HG03558 (cell line): ENCODE results near the gene FLAD1.
"Not testable (repeated sequence)": the region's sequence is repeated elsewhere in the genome, so short reads cannot be mapped to it uniquely, and the experiment has no call there.

ENCODE experiments used
- ATAC-seq: cut with Tn5 transposase; IDR thresholded peaks from one replicate; pipeline ENCODE4 v1.9.1; 2021; ENCODE audit warnings: moderate number of reproducible peaks; ENCODE audit not compliant: unreplicated experiment; ENCODE audit errors: extremely low read depth

Gene FLAD1

DNA sequence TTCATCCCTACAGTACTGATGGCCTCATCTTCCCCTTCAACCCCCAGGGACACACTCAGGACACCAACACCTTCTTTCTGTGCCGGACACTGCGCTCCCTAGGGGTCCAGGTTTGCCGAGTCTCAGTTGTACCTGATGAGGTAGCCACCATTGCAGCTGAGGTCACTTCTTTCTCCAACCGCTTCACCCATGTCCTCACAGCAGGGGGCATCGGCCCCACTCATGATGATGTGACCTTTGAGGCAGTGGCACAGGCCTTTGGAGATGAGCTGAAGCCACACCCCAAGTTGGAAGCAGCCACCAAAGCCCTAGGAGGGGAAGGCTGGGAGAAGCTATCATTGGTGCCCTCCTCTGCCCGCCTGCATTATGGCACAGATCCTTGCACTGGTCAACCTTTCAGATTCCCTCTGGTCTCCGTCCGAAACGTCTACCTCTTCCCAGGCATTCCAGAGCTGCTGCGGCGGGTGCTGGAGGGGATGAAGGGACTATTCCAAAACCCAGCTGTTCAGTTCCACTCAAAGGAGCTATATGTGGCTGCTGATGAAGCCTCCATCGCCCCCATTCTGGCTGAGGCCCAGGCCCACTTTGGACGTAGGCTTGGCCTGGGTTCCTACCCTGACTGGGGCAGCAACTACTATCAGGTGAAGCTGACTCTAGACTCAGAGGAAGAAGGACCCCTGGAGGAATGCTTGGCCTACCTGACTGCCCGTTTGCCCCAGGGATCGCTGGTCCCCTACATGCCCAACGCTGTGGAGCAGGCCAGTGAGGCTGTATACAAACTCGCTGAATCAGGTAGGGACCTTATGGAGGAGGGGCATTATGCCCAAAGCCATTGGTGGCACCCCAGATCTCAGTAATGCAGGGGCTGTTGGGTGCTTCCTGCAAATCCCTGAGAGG lies 5.2 kb downstream of the FLAD1 start:
- ATAC-seq, result no peak

DNA sequence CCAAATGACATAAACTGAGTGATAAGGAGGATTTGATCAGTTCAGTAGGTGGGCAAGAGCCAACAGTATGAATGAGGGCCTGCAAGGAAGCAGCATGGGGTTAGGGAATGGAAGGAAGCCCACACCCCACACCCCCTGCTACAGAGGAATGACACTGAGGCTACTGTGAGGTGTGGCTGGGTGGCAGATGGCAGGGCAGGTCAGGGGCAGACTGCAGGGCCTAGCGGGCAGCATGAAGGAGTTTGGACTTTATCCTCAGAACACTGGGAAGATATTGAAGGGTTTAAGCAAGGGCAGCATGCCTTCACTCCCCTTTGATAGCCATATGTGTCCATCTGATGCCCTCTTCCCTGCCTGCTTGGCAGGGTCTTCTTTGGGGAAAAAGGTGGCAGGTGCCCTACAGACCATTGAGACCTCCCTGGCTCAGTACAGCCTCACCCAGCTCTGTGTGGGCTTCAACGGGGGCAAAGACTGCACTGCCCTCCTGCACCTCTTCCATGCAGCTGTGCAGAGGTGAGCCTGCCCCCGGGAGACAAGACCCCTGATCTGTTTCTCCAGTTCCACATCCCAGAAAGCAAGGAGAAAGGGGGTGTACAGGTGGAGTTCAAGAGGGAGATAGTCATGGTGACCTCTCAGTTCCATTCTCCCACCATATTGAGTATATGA lies 6.2 kb downstream of the FLAD1 start:
- no peak for ATAC-seq

DNA sequence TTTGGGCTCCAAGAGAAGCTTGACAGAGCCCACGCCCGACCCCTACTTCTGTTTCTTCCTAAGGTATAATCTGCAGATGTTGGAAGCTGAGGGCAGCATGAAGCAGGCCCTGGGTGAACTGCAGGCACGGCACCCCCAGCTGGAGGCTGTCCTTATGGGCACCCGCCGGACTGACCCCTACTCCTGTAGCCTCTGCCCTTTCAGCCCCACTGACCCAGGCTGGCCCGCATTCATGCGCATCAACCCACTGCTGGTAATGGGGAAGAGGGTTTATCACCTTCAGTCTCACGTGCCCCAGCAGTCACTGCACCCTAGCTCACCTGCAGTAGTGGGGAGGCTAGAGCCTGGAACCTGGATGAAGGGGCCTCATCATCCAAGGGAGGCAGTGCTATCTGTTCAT lies 7.1 kb downstream of the FLAD1 start:
- no peak for ATAC-seq

DNA sequence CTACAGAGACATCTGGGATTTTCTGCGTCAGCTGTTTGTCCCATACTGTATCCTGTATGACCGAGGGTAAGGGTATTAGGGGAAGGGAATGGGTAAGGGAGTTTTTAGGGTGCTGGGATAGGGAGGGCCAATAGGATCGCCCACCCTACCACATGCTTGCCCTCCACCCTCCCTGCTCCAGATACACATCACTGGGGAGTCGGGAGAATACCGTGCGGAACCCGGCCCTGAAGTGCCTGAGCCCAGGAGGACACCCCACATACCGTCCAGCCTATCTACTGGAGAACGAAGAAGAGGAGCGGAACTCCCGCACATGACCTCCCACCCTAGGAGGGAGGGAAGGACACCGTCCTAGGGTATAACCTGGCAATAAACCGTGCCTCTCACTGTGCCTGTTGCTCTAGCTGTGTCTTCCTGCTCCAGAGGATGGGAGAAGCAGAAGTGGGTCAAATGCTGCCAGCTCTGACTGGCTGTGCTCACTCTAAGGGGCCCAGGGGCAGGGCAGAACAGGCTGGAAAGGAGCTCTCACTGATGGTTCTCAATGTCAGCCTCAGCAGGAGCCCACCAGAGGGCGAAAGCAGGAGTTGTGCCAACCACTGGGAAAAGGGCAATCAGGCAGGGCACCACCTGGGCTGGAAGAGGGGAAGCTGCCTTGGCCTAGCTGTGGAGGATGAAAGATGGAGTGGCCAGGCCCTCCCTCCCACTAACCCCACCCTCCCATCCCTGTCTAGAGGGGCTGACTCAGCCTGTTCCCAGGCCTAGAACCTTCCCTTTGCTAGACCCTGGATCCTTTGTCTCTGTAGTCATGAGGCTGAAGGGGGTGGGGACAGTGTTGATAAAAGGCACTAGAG lies 9.8 kb downstream of the FLAD1 start:
- no peak for ATAC-seq

DNA sequence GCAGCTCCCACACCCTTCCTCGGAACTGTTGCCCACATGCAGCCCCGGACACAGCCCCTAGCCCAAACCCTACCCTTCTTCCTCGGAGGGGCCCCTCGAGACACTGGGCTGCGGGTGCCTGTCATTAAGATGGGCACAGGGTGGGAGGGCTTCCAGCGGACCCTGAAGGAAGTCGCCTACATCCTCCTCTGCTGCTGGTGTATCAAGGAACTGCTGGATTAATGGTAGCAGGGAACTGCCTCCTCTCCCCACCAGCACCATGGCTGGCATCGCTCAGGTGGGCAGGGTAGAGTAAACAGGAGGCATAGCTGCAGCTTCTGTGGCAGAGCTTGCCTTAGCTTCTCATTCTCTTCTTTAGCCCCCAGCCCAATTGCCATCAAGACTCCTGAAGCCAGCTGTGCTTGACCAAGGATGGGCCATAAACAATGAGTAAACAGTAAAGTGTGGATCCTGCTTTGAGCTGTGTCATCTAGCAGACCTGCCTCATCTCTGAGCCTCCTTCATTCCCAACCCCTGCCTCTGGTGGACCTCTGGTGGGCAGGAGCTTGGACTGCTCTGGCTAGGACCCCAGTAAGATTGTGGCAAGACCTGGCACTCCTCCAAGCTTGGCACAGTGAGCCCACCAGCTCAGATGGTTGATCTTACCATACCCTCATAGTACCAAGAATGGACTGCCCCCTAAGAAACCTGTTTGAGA lies 10.6 kb downstream of the FLAD1 start, which contains the start of gene LENEP:
LENEP (plus strand) TSS at position 15 of the 697 bp plus-strand sequence; CDS start at position 37, 22 bp downstream.
- ATAC-seq, result no peak

DNA sequence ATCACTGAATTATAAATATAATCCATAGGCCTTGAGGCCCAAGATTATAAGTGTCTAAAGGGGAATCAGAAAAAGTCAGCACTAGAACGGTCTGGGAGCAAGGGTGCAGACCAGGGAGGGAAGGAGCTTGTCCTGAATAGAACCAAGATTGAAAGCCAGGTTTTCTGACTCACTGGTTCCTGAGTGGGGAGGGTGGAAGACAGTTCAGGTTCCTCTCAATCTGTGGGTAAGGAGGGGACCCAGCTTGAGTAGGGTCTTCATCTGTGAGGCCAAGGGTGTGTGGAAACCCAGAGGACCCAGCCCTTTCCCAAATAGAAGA lies 11.1 kb downstream of the FLAD1 start:
- no peak for ATAC-seq

DNA sequence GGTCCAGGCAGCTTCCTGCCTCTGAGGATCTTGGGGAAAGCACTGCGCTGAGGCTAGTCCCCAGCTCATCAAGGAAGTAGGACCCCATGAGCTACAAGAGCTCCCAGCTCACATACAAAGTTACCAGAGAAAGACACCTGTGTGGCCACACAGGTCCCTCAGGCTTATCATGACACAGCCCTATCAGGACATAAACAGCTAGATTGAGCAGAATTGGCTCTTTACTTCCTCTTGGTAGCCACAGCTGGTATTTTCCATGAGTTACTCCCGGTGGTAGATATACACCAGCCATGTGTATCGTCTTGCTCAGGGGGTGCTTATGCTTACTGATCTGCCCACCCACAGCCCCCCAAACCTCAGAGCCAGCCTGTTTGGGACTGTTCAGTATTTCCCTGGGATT lies 11.4 kb downstream of the FLAD1 start:
- ATAC-seq, result no peak

DNA sequence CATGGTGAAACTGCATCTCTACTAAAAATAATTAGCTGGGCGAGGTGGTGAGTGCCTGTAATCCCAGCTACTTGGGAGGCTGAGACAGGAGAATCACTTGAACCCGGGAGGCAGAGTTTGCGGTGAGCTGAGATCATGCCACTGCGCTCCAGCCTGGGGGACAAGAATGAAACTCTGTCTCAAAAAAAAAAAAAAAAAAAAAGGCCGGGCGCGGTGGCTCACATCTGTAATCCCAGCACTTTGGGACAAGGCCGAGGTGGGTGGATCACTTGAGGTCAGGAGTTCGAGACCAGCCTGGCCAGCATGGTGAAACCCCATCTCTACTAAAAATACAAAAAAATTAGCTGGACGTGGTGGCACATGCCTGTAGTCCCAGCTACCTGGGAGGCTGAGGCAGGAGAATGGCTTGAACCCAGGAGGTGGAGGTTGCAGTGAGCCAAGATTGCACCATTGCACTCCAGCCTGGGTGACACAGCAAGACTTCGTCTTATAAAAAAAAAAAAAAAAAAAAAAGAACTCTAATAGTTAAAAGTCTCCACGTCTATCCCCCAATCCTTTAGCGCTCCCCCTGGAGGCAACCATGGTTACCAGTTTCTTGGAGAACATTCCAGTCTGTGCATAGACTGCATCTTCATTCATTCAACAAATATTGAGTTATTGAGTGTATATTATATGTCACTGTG lies 12.3 kb downstream of the FLAD1 start:
- ATAC-seq, result not testable (repeated sequence)

DNA sequence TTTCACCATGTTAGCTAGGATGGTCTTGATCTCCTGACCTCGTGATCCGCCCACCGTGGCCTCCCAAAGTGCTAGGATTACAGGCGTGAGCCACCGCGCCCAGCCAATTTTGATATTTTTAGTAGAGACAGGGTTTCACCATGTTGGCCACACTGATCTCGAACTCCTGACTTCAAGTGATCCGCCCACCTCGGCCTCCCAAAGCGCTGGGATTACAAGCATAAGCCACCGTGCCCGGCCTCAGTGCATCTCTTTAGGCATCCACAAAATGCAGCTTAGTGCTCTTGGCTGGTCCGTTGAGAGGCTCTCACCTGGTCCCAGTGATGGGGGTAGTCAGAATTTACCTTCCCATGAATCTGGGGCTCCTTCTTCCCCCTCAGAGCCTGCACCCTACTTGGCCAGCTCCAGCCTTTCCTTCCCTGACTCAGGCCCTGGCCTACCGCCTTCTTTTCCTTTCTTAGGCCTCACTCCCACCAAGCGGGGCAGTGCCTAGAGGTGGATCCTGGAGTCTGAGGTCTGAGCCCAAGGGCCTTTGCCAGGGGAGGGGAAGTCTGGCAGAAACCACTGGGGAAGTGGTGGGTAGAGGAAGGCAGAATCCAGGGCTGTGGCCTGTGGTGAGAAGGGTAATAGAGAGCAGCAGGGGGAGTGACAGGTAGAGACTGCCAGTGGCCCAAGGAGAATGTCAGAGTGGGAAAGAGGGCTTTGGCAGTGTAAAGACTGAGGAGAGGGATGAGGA lies 14.0 kb downstream of the FLAD1 start:
- no peak for ATAC-seq

DNA sequence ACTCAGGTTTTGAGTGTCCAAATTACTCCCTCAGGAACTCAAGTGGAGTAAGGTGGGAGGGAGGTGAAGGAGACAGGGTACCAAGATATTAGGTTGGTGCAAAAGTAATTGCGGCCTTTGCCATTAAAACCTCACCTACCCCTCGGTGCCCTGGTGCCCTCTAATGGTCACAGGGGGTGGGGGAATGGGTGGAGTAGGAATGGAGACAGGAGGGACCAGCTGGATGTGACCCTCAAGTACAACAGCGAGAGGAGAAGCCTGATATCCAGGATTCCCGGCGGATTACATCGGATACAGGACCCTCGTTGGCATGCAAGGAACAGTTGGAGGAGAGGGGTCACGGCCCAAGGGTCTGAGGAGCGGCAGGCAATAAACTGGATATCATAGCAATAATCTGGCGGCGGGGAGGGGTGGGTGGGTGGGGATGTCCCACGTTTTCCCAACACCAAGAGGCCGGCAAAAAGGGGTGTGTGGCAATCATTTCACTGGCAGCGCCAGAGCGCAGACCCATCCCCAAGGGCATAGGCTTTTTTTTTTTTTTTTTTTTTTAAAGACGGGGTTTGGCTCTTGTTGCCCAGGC lies 15.1 kb downstream of the FLAD1 start:
- ATAC-seq, result no peak

DNA sequence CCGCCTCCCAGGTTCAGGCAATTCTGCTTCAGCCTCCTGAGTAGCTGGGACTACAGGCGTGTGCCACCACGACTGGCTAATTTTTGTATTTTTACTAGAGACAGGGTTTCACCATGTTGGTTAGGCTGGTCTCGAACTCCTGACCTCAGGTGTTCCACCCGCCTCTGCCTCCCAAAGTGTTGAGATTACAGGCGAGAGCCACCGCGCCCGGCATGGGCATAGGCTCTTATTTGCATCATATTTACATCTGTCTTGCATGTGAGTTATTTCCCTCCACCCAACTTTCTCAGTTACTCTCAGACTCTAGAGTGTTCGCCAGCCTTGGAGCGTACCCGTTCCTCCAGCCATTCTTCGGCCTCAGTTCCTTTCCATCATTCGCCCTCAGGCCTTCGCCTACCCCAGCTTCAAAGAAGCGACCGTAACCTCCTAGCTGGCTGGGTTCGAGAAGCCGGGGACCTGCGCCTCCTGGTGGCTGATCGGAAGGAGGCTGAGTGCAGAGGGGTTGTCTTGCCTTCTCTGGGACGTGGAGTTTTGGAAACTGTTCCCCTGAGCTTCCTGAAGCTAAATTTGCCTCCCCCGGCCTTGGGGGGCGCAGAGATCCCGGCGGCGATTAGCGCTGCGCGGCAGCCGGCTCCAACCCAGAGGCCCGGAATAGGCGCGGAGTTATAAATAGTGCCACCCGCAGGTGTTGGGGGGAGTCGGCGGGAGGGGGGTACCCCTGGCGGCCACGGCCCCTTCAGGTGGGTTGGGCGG lies 15.8 kb downstream of the FLAD1 start:
- no peak for ATAC-seq

DNA sequence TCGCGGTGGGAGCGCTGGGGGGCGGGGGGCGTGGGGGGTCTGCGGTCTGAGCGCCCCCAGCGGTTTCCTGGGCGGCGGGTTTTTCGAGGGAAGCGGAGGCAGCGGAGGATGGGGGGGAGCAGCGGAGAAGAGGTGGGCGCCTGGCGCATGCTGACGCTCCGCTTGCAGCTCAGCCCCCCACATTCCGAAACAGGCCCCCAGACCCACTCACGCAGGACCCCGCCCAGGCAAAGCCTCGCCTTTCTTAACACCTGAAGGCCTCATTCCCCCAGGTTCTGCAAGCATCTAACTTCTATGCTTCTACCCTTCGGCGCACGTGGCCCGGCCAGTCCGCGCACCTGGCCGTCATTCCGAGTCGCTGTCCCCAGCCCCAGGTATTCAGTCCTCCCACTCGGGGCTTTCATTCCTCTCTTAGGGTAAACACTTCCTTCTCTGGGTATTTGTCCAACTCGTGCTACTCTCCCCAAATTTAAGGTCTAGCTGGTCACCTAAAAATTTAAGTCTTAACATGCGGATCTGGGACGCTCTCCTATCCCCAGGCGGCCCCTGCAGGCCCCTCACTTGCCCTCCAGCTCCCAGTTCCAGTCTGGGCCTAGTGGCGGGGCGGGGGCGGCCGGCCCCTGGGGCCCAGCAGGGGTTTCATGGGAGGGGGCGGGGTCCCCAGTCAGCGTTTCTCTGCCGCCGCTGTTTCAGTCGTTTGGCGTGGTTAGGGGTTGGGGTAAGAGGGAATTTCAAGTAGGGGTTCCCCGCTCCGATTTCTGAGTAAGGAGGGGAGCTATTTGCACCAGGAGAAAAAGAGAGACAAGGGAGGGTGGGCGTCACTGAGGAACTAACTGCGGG lies 16.6 kb downstream of the FLAD1 start:
- no peak for ATAC-seq

DNA sequence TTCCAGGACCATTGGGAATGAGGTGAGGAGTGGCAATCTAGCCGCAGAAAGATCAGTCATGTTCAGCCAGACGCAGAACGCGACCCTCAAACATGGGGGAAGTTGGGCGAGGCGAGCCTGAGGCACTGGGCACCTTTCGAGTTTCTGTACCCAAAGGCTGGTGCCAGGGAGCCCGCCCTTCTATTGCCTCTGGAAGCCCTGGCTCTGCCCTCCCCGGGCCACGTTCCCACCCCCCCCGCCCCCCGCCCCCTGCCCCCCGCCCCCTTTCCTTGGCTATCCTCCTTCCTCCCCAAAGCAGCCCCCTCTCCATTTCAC lies 17.2 kb downstream of the FLAD1 start:
- no peak for ATAC-seq

DNA sequence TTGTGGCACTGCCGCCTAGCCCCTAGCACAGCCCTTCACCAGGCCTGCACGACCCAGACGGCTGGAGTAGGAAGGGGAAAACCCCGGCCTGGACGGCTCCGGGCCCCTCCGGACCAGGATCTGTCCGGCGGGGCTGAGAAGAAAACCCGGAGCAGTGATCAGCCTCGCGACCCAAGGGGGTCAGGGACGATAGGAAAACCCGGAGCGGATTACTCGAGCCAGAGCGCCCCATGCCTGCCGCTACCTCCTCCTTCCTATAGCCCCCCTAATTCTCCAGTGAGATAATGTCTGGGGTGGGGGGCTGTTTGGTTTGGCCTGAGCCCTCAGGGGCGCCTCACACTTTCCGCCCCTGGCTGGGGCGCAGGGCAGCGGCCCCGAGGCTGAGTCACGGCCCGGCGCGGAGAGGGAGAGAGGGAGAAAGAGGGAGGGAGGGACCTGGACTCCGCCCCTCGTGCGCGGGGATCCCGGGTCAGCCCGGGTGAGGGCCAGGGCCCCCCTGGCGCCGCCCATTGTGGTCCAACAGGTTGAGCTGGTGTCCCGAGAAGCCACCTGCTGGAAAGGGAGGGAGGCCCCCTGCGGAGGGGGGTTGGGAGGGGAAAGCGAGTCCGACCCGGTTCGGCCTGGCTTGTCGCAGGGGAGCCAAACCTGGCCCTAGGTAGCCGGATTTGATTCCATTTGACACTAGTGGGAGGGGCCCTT lies 17.7 kb downstream of the FLAD1 start:
- ATAC-seq, result peak; percentile 26

DNA sequence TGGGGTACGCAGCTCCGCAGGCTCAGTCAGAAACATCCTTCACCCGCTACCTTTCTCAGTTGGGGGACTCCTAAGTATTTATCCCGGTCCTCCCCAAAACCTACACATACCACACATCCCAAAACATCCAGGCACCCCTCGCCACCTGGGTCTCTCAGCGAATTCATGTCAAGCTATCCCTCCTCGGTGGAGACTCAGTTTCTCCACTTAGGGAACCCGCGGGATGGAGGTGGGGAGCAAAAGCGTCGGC lies 18.2 kb downstream of the FLAD1 start:
- no peak for ATAC-seq

DNA sequence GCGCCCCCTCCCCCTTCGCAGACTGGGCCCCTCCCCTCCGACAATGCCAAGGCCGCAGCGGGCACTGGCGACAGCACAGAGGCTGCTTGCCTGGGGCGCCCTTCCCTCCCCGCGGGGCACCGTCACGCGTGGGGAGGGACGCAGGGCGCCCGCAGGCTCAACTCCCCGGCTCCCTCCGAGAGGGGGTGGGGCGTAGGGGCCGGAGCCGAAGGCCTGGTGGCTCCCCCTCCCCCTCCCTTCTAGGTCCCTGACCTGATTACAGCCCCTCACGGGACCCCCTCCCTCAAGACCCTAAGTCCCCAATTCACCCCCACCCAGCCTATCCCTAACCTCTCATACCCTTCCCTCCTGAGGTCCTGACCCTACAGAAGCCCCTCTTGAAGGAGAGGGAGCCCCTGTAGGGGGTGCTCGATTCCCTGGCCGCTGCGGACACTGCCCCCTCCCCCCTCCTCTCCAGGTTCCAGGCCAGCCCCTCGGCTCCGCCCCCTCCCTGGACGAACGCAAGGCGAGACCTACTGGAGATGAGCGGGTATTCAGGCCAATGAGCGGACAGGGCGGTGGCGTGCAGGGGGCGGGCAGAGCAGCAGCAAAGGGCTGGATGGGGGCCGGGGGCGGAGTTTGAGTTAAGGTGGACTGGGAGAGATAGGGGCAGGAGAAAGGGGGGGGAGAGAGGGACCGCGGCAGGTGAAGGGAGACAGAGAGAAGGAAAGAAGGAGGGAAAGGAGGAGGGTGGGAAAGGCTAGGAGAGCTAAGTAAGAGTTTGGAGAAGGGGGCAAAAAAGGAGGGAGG lies 18.7 kb downstream of the FLAD1 start:
- ATAC-seq, result no peak
